Measurements from ENCODE around the gene SPATA6L.

SPATA6L gene

GRCh38 chr9:4572184-4572826, 94.0 kb downstream of the SPATA6L start:
- no peak overlapping the region for H3K4me3 ChIP-seq
- peak overlapping the region in 1 of 21 experiments; percentile 29 for H3K27ac ChIP-seq

- Histone ChIP-seq H3K27ac (no peak overlapping the region), H3K4me3 (no peak overlapping the region)
Observed at GRCh38 chr9:4569101-4569500, 97.2 kb downstream of the SPATA6L start.

- H3K27ac ChIP-seq: no peak overlapping the region
- no peak overlapping the region for H3K4me3 ChIP-seq
Observed at GRCh38 chr9:4567601-4568000, 98.7 kb downstream of the SPATA6L start.

GRCh38 chr9:4566806-4567205, 99.5 kb downstream of the SPATA6L start:
- H3K4me3 ChIP-seq: no peak overlapping the region
- H3K27ac ChIP-seq: no peak overlapping the region

DNA sequence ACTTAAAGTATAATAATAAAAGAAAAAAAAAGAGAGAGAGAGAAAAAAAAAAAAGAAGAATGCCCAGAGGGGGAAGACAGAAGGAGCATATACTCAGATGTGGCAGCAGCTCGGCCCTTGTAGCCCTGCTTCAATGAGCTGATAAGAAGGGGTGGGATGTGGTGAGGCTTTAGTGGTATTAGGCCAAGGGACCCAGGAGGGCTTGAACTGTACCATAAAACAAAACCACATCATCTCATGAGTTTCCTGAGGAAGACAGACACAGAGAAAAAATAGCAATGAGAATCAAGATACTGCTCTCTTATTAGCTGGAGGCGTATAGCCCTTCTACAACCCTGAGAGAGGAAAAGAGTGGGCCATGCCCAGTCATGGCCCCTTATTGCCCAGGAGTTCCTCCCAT, 103.2 kb downstream of the SPATA6L start:
- no peak overlapping the region for H3K27ac ChIP-seq
- no peak overlapping the region for H3K4me3 ChIP-seq

- no peak overlapping the region for H3K27ac ChIP-seq
Observed at GRCh38 chr9:4559261-4560182, 106.8 kb downstream of the SPATA6L start.

DNA sequence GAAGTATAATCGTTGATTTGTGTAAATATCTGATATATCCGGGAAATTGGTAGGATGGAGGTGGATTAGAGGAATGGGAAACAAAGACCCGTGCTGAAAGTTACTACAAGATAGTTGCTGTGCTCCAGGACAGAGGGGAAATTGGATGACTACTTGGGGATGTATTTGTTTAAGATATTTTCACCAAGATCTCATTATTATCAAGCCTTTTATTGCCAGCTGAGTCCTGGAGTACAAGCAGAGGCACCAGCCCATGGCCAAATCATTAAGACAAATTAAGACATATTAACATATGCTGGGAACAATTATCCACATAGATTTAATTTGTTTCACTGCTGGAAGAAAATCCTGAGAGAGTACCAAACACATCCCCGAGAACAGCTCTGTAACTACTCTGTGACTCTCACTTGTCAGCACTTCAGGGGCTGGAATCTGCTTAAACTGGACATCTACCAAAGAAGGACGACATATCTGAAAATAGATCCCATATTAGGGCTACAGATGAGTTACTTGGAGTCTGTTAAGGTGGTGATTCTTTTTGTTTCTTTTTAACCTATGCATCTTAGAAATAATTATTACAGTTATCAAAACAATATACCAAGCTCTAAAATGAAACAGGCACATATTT, 107.8 kb downstream of the SPATA6L start:
- H3K27ac ChIP-seq: no peak overlapping the region
- no peak overlapping the region for H3K4me3 ChIP-seq

More at GRCh38 chr9:4559261-4560182, 106.8 kb downstream of the SPATA6L start:
- no peak overlapping the region for H3K4me3 ChIP-seq

DNA sequence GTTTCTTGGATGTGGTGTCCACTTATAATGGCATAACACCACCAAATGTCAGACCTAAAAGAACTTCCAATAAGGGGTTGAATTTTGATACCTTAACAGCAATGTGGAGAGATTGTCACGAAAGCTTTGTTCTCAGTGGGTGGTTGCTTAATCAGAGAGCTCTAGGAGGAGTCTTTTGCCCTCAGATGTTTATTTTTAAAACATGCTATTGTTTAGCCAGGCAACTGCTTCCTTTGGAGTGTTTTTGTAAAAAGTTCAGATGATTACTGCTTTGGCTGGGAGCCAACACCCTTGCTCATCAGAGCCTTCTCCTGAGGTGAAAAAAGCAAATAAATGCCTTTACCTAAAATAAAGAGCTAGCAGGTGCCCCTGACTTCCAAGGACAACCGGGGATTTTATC, 111.0 kb downstream of the SPATA6L start:
- H3K27ac ChIP-seq: no peak overlapping the region
- H3K4me3 ChIP-seq: no peak overlapping the region

- H3K27ac ChIP-seq: peak overlapping the region in 1 of 21 experiments; percentile 51
- H3K4me3 ChIP-seq: no peak overlapping the region
Observed at GRCh38 chr9:4553951-4554381, 112.3 kb downstream of the SPATA6L start.

- Histone ChIP-seq H3K4me3 (no peak overlapping the region), H3K27ac (no peak overlapping the region)
Observed at GRCh38 chr9:4550777-4551484, 115.3 kb downstream of the SPATA6L start.

DNA sequence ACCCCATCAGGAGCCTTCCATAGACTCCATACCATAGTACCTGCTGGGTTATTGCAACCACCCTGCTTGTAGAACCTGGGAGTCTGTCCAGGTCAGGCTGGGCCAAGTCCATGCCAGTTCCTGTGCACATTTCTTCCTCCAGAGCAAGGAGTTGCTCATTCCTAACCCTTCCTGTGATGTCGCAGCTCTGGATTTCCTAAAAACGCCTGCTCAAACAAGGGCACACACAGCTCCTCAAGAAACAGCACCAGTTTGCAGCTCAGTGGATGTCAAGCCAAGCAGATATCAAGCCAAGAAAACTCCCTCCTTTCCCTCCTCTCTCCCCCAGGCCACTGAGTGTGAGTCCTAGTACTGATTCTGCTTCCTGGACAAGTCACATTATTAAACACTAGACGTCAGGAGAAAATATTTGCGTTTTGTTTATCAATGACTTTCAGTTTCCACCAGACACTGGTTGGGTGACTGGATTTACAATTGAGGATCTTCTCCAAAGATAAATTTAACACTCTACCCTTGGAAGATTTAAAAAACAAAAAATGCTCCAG, 116.5 kb downstream of the SPATA6L start:
- Histone ChIP-seq H3K4me3 (no peak overlapping the region), H3K27ac (no peak overlapping the region)

DNA sequence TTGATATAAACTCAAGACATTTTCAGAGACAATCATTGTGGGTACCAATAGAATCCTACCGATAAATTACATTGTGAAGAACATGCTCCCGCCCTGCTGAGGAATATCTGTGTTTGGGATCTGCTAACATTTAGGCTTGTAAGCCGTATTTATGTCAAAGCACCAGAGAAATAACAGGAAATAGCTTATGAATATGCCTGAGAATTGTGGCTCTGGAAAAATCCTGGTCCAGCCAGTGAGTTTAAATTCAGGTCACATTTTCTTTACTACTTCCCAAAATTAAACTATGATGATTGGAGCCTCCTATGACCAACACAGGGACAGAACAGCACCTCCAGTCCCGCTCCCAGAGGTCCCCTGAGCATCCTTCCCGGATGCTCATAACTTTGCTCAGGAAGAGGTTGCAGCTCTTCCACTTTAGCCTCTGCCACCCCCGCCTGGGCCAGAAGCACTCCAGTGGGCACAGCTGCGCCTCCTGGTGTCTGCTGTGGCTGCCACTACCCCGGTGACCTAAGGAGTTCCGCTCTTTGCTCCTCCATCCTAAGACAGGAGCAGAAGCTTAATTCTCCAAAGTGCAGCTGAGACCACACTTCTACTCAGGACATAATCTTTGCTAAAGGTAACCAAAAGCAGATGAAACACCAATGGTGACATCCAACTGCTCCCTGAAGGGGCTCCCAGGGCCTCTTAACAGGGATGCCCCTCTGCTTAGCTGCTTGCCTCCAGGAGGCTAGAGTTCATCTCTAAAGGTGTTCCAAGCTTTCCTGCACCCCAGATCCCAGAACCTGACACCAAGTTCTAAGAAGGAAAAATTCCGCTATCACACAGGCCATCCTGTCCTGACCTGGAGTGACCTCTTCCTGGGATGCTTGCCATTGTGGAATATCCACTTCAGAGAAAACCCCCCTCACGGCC, 117.2 kb downstream of the SPATA6L start:
- peak overlapping the region in 1 of 21 experiments; percentile 37 for H3K27ac ChIP-seq
- H3K4me3 ChIP-seq: no peak overlapping the region

All from skin epidermis (tissue), 12 donors.